ENCODE data around the gene CTBP2. TPM values are rescaled to one million over a fixed set of nuclear protein-coding genes. Genes with fewer than 3 reads are reported as not detected.

Gene CTBP2
- total and polyA plus RNA-seq, 10 of the 15 experiments (the other 5 are each of a cell fraction or from before 2014, with no cell fraction given) = 0.02 to 0.72 (median 0.06) TPM; not detected in 2

DNA sequence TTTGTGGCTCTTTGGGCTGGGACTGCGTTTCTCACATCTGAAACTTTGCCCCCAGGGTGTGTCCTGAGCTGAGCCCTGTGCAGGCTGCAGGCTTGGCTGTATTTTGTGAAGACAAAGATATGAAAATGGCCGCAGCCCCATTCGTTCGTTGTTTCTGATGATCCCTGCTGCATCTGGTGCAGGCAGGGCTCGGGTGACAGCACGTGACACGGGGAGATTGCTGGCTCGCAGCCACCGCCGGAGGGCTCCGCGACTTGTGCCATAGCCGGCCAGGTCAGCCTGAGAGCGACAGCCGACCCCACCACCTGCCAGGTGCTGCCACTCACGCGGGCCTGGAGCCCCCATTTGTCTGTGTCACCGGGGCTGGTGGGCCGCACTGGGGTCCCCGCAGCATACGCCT lies 137.1 kb downstream of the CTBP2 start:
- Histone ChIP-seq H4K20me1 (ENCODE audit: control insufficient read depth, insufficient read depth) (no peaks in the 10 kb centered on the region), H3K9ac (ENCODE audit: control insufficient read depth, insufficient read depth, low read length) (no peak overlapping the region), H3K36me3 (ENCODE audit: control insufficient read depth in 2 of 2, insufficient read depth in 2 of 2, low read length in 1 of 2) (no peaks in the 10 kb centered on the region), H3K27ac (ENCODE audit: control insufficient read depth, insufficient read depth) (no peak overlapping the region), H3K27me3 (replicated peaks in 1 of 2; ENCODE audit: control insufficient read depth in 2 of 2, insufficient read depth in 2 of 2, low read length in 1 of 2) (peaks cover 3 to 4% of the 10 kb centered on the region in 2 experiments; a peak in 3 of 4 replicates), H2AFZ (ENCODE audit: control insufficient read depth, low read depth, low read length) (no peak overlapping the region), H3K9me3 (replicated peaks; ENCODE audit: control insufficient read depth, insufficient read depth, low read length) (no peaks in the 10 kb centered on the region; the same call in 2 of the 3 replicates), H3K79me2 (ENCODE audit: control insufficient read depth, insufficient read depth, low read length) (no peaks in the 10 kb centered on the region), H3K4me3 (no peak overlapping the region), H3K4me1 (ENCODE audit: control insufficient read depth, insufficient read depth, low read length) (no peaks in the 10 kb centered on the region), H3K4me2 (ENCODE audit: control insufficient read depth, insufficient read depth) (no peak overlapping the region)
- intact Hi-C loops (cut with micrococcal nuclease; ENCODE audit: unreplicated experiment) (no loop called here), in situ Hi-C loops (cut with MboI) (no loop called here)
- FAIRE-seq (no peak), DNase-seq (ENCODE audit: low read depth, low spot score) (no peak), ATAC-seq (no peak)
- BruUV-seq (replicated peaks) = no TSS peak
- no peak for TF ChIP-seq HDAC2 (IDR thresholded peaks at IDR 0.05)
- TF ChIP-seq, protein P1, sequence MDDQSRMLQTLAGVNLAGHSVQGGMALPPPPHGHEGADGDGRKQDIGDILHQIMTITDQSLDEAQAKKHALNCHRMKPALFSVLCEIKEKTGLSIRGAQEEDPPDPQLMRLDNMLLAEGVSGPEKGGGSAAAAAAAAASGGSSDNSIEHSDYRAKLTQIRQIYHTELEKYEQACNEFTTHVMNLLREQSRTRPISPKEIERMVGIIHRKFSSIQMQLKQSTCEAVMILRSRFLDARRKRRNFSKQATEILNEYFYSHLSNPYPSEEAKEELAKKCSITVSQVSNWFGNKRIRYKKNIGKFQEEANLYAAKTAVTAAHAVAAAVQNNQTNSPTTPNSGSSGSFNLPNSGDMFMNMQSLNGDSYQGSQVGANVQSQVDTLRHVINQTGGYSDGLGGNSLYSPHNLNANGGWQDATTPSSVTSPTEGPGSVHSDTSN (IDR thresholded peaks at IDR 0.05; ENCODE audit: insufficient replicate concordance, low read depth, low read length) = no peak
- no peak for TF ChIP-seq HDAC6 (IDR thresholded peaks at IDR 0.05; ENCODE audit: unreplicated experiment)
- no peak for TF ChIP-seq CUX1 (IDR thresholded peaks at IDR 0.05; ENCODE audit: insufficient replicate concordance, low read depth, low read length)
- no peak for TF ChIP-seq CEBPB (IDR thresholded peaks at IDR 0.05; ENCODE audit: borderline replicate concordance in 1 of 2, low read depth in 2 of 2, low read length in 2 of 2)
- no peak for TF ChIP-seq KAT2A (conservative IDR thresholded peaks at IDR 0.05; ENCODE audit: control insufficient read depth, low read depth, low read length)
- TF ChIP-seq, protein P2, sequence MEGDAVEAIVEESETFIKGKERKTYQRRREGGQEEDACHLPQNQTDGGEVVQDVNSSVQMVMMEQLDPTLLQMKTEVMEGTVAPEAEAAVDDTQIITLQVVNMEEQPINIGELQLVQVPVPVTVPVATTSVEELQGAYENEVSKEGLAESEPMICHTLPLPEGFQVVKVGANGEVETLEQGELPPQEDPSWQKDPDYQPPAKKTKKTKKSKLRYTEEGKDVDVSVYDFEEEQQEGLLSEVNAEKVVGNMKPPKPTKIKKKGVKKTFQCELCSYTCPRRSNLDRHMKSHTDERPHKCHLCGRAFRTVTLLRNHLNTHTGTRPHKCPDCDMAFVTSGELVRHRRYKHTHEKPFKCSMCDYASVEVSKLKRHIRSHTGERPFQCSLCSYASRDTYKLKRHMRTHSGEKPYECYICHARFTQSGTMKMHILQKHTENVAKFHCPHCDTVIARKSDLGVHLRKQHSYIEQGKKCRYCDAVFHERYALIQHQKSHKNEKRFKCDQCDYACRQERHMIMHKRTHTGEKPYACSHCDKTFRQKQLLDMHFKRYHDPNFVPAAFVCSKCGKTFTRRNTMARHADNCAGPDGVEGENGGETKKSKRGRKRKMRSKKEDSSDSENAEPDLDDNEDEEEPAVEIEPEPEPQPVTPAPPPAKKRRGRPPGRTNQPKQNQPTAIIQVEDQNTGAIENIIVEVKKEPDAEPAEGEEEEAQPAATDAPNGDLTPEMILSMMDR (IDR thresholded peaks at IDR 0.05 in 2 of 3, conservative IDR thresholded peaks at IDR 0.05 in 1 of 3; ENCODE audit: control insufficient read depth in 2 of 3, extremely low read depth in 1 of 3, insufficient read depth in 1 of 3, low read depth in 3 of 3, low read length in 3 of 3) = no peak
- no peak for TF ChIP-seq CREM (IDR thresholded peaks at IDR 0.05; ENCODE audit: low read depth)
- no peak for TF ChIP-seq IKZF1 (conservative IDR thresholded peaks at IDR 0.05)
- TF ChIP-seq ZNF24 (IDR thresholded peaks at IDR 0.05) = no peak
- no peak for TF ChIP-seq TCF3 (IDR thresholded peaks at IDR 0.05; ENCODE audit: borderline replicate concordance, insufficient read depth, low read depth, low read length)
- TF ChIP-seq SP1 (IDR thresholded peaks at IDR 0.05; ENCODE audit: low read depth, low read length) = no peak
- TF ChIP-seq YY1 (IDR thresholded peaks at IDR 0.05; ENCODE audit: low read depth, low read length) = no peak
- ChIA-PET RAD21 (ENCODE audit: unreplicated experiment) (no interaction called here), POLR2A (no interaction called here), SMC1A (ENCODE audit: uncharacterized antibody, unreplicated experiment) (no interaction called here), CTCF (no interaction called here)
- WGBS (ENCODE audit: insufficient coverage, insufficient replicate concordance, low lambda C conversion rate, missing lambda C conversion rate) = 77% methylated on average over 21 of the region's 21 CpGs

Measured in GM12878 (cell line).